Measurements from ENCODE around the gene TJAP1. TPM values are rescaled to one million over a fixed set of nuclear protein-coding genes. Genes with fewer than 3 reads are reported as not detected.
A peak's percentile ranks its signal among the peaks of the same experiment; 100 is the strongest.

Gene TJAP1
- total and polyA plus RNA-seq, 4 donors = 21.7 to 29.5 (median 23.4) TPM

DNA sequence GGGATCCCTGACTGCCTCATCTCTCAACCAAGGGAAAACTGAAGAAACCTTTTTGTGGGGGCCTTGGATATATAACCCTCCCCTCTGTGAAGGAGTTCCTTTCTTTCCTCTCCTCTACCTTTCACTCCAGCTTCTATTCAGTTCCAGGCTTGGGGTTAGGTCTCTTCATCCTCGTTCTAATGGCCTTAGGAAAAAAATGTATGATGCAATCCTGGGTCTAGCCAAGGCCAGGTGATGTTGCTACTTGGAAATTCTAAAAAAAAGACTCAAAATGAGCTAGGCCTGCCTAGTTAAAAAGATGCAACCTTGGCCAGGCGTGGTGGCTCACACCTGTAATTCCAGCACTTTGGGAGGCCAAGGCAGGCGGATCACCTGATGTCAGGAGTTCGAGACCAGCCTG lies 42.4 kb upstream of the TJAP1 start:
- ATAC-seq (ENCODE audit: insufficient read depth, low FRiP score) = no peak
- Histone ChIP-seq H3K36me3 (ENCODE audit: control insufficient read depth in 4 of 4, insufficient read depth in 4 of 4, low read length in 4 of 4) (peaks cover 0 to 19% (median 7%) of the 10 kb centered on the region in 4 donors), H3K27ac (ENCODE audit: low read depth in 1 of 2, low read length in 1 of 2) (no peak overlapping the region)

GRCh38 chr6:43435682-43436437 lies 41.5 kb upstream of the TJAP1 start:
- TF ChIP-seq, protein P1, sequence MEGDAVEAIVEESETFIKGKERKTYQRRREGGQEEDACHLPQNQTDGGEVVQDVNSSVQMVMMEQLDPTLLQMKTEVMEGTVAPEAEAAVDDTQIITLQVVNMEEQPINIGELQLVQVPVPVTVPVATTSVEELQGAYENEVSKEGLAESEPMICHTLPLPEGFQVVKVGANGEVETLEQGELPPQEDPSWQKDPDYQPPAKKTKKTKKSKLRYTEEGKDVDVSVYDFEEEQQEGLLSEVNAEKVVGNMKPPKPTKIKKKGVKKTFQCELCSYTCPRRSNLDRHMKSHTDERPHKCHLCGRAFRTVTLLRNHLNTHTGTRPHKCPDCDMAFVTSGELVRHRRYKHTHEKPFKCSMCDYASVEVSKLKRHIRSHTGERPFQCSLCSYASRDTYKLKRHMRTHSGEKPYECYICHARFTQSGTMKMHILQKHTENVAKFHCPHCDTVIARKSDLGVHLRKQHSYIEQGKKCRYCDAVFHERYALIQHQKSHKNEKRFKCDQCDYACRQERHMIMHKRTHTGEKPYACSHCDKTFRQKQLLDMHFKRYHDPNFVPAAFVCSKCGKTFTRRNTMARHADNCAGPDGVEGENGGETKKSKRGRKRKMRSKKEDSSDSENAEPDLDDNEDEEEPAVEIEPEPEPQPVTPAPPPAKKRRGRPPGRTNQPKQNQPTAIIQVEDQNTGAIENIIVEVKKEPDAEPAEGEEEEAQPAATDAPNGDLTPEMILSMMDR (IDR thresholded peaks at IDR 0.05; ENCODE audit: control extremely low read depth, extremely low read depth) = no peak
- H3K9ac ChIP-seq (ENCODE audit: insufficient read depth in 1 of 2, low read length in 2 of 2) = no peak overlapping the region
- DNase-seq (no peak), ATAC-seq (ENCODE audit: insufficient read depth, low FRiP score) (no peak)
- no peaks in the 10 kb centered on the region for H3K27me3 ChIP-seq (ENCODE audit: control insufficient read depth in 3 of 3, insufficient read depth in 3 of 3, low read length in 2 of 3)
- no peak overlapping the region for H3K4me3 ChIP-seq
- WGBS, 2 donors = 86 to 90% methylated on average over 9 of the region's 9 CpGs
- peaks cover 0 to 22% (median 8%) of the 10 kb centered on the region in 4 donors for H3K36me3 ChIP-seq (ENCODE audit: control insufficient read depth in 4 of 4, insufficient read depth in 4 of 4, low read length in 4 of 4)
- no peaks in the 10 kb centered on the region for H3K9me3 ChIP-seq (ENCODE audit: control insufficient read depth in 4 of 4, insufficient read depth in 3 of 4, low read length in 3 of 4)
- H3K4me1 ChIP-seq (ENCODE audit: control insufficient read depth in 5 of 5, insufficient read depth in 5 of 5, low read length in 5 of 5) = peaks cover 0 to 18% (median 7%) of the 10 kb centered on the region in 5 donors
- no peak overlapping the region for H3K27ac ChIP-seq (ENCODE audit: low read depth in 1 of 2, low read length in 1 of 2)

More for the DNA sequence above, 42.4 kb upstream of the TJAP1 start:
- TF ChIP-seq, protein P1 (IDR thresholded peaks at IDR 0.05; ENCODE audit: control extremely low read depth, extremely low read depth) = no peak
- Histone ChIP-seq H3K4me1 (ENCODE audit: control insufficient read depth in 5 of 5, insufficient read depth in 5 of 5, low read length in 5 of 5) (peaks cover 0 to 18% (median 7%) of the 10 kb centered on the region in 5 donors), H3K9ac (ENCODE audit: insufficient read depth in 1 of 2, low read length in 2 of 2) (no peak overlapping the region), H3K27me3 (ENCODE audit: control insufficient read depth in 3 of 3, insufficient read depth in 3 of 3, low read length in 2 of 3) (no peaks in the 10 kb centered on the region), H3K9me3 (ENCODE audit: control insufficient read depth in 4 of 4, insufficient read depth in 3 of 4, low read length in 3 of 4) (no peaks in the 10 kb centered on the region), H3K4me3 (no peak overlapping the region)
- 94 to 98% methylated on average over 4 of the region's 4 CpGs for WGBS, 2 donors
- DNase-seq = no peak

- Histone ChIP-seq H3K27me3 (ENCODE audit: control insufficient read depth in 3 of 3, insufficient read depth in 3 of 3, low read length in 2 of 3) (no peaks in the 10 kb centered on the region), H3K4me1 (ENCODE audit: control insufficient read depth in 5 of 5, insufficient read depth in 5 of 5, low read length in 5 of 5) (peaks cover 0 to 18% (median 7%) of the 10 kb centered on the region in 5 donors), H3K4me3 (no peak overlapping the region), H3K27ac (ENCODE audit: low read depth in 1 of 2, low read length in 1 of 2) (peak overlapping the region in 1 of 2 donors; percentile 32), H3K9ac (ENCODE audit: insufficient read depth in 1 of 2, low read length in 2 of 2) (peak overlapping the region in 1 of 2 donors; percentile 48), H3K36me3 (ENCODE audit: control insufficient read depth in 4 of 4, insufficient read depth in 4 of 4, low read length in 4 of 4) (peaks cover 4 to 23% (median 12%) of the 10 kb centered on the region in 4 donors), H3K9me3 (ENCODE audit: control insufficient read depth in 4 of 4, insufficient read depth in 3 of 4, low read length in 3 of 4) (no peaks in the 10 kb centered on the region)
- DNase-seq = peak; percentile 77 to 84 (median 80)
- ATAC-seq (ENCODE audit: insufficient read depth, low FRiP score) = peak; percentile 36
- TF ChIP-seq, protein P1 (IDR thresholded peaks at IDR 0.05; ENCODE audit: control extremely low read depth, extremely low read depth) = no peak
- 47 to 77% methylated on average over 5 of the region's 5 CpGs for WGBS, 2 donors
These were observed 40.6 kb upstream of the TJAP1 start for GRCh38 chr6:43436577-43437282.

All from lung (tissue), 12 donors.